HepG2 (cell line): ENCODE measurements around the gene STIP1. TPM values are rescaled to one million over a fixed set of nuclear protein-coding genes. Genes with fewer than 3 reads are reported as not detected.
A peak's percentile ranks its signal among the peaks of the same experiment; 100 is the strongest.

Experiments
- ATF7-NPFF ChIP-seq: sonication (generic); formaldehyde crosslinking; IDR thresholded peaks from 2 replicates; pipeline ENCODE4 v1.8.1; 2023; ENCODE audit warnings: mild to moderate bottlenecking, low read depth, missing genetic modification reagents, moderate library complexity
- BRD4 ChIP-seq: sonication (generic); formaldehyde crosslinking; IDR thresholded peaks from 2 replicates; pipeline ENCODE4 v1.4.0; 2020; ENCODE audit warnings: missing genetic modification reagents
- GABPA ChIP-seq, 2 experiments: IDR thresholded peaks; 2 replicates each; pipeline ENCODE4 v1.6.1; 2011 to 2016; ENCODE audit warnings: low read depth in 2 of 2, low read length in 1 of 2, missing biosample characterization in 1 of 2, missing genetic modification characterization in 1 of 2
- HDAC2 ChIP-seq: sonication (generic); formaldehyde crosslinking; IDR thresholded peaks from 2 replicates; pipeline ENCODE4 v1.4.0; 2020; ENCODE audit warnings: missing genetic modification reagents
- IKZF1 ChIP-seq: fragments of 450-650 bp; IDR thresholded peaks from 2 replicates; pipeline ENCODE4 v1.7.1; 2016
- KDM2A ChIP-seq: sonication (generic); formaldehyde crosslinking; IDR thresholded peaks from 2 replicates; pipeline ENCODE4 v1.4.0; 2020; ENCODE audit warnings: low read depth, missing genetic modification reagents, borderline replicate concordance
- SRF ChIP-seq: IDR thresholded peaks from 2 replicates; pipeline ENCODE4 v1.6.1; 2011; ENCODE audit warnings: mild to moderate bottlenecking, low read depth, low read length, moderate library complexity
- TAF15 ChIP-seq: fragments of 200-400 bp; formaldehyde crosslinking; IDR thresholded peaks from one replicate; pipeline ENCODE4 v1.6.1; 2018; ENCODE audit warnings: mild to moderate bottlenecking, low read depth, low read length; ENCODE audit not compliant: poor library complexity, severe bottlenecking
- ZNF180 ChIP-seq: sonication (generic); formaldehyde crosslinking; IDR thresholded peaks from 2 replicates; pipeline ENCODE4 v1.4.0; 2020; ENCODE audit warnings: low read depth, missing genetic modification reagents, borderline replicate concordance
- ZNF260 ChIP-seq: sonication (generic); formaldehyde crosslinking; IDR thresholded peaks from 2 replicates; pipeline ENCODE4 v1.4.0; 2020; ENCODE audit warnings: missing genetic modification reagents, low read depth, mild to moderate bottlenecking, borderline replicate concordance
- ZNF430 ChIP-seq: sonication (generic); formaldehyde crosslinking; IDR thresholded peaks from 2 replicates; pipeline ENCODE4 v1.9.0; 2021; ENCODE audit warnings: mild to moderate bottlenecking, missing genetic modification reagents
- ZNF670 ChIP-seq: sonication (generic); formaldehyde crosslinking; IDR thresholded peaks from 2 replicates; pipeline ENCODE4 v1.8.0; 2022; ENCODE audit warnings: mild to moderate bottlenecking, missing genetic modification reagents, borderline replicate concordance
- polyA plus RNA-seq, 8 experiments: library from polyadenylated mRNA; depleted of rRNA in 3 of 8; stranded (reverse) in 7 of 8; unstranded in 1 of 8; fragments of >200 nt; fragmentation: Illumina TruSeq in 4 of 8; extraction: Trizol in 4 of 8; gene quantifications; 2 replicates each; pipeline versions ENCODE4 v1.2.1 to v1.2.3, GENCODE V29; 2011 to 2016; ENCODE audit warnings: low read depth in 4 of 8, missing spikeins in 1 of 8, mixed read lengths in 1 of 8; ENCODE audit not compliant: insufficient read depth in 1 of 8
- total RNA-seq, 5 experiments: library from RNA; depleted of rRNA; stranded (reverse); fragments of >200 nt; fragmentation: Illumina TruSeq; extraction: Trizol; gene quantifications; 2 replicates each; pipeline ENCODE4 v1.2.3, GENCODE V29; 2016; ENCODE audit warnings: low read depth in 1 of 5
- TF ChIP-seq, protein P1 (sequence below): sonication (generic); formaldehyde crosslinking; IDR thresholded peaks from 2 replicates; pipeline ENCODE4 v1.5.0; 2020; ENCODE audit warnings: missing genetic modification reagents
- TF ChIP-seq, protein P2 (sequence below): sonication (generic); formaldehyde crosslinking; IDR thresholded peaks from 2 replicates; pipeline ENCODE4 v1.4.0; 2020; ENCODE audit warnings: missing genetic modification reagents
- TF ChIP-seq, protein P3 (sequence below): sonication (generic); IDR thresholded peaks from 2 replicates; pipeline ENCODE4 v1.6.1; 2016; ENCODE audit warnings: low read depth, borderline replicate concordance
- TF ChIP-seq, protein P4 (sequence below): sonication (generic); formaldehyde crosslinking; IDR thresholded peaks from 2 replicates; pipeline ENCODE4 v1.5.0; 2020; ENCODE audit warnings: missing genetic modification reagents
- TF ChIP-seq, protein P5 (sequence below): sonication (generic); formaldehyde crosslinking; IDR thresholded peaks from 2 replicates; pipeline ENCODE4 v1.4.0; 2020; ENCODE audit warnings: missing genetic modification reagents
- TF ChIP-seq, protein P6 (sequence below): sonication (generic); formaldehyde crosslinking; IDR thresholded peaks from 2 replicates; pipeline ENCODE4 v1.5.1; 2020; ENCODE audit warnings: mild to moderate bottlenecking, moderate library complexity, missing genetic modification reagents

STIP1 gene
- total and polyA plus RNA-seq, 2 of the 13 experiments (the other 11 are each of a cell fraction or from before 2014, with no cell fraction given): 81.1 to 217 TPM

DNA sequence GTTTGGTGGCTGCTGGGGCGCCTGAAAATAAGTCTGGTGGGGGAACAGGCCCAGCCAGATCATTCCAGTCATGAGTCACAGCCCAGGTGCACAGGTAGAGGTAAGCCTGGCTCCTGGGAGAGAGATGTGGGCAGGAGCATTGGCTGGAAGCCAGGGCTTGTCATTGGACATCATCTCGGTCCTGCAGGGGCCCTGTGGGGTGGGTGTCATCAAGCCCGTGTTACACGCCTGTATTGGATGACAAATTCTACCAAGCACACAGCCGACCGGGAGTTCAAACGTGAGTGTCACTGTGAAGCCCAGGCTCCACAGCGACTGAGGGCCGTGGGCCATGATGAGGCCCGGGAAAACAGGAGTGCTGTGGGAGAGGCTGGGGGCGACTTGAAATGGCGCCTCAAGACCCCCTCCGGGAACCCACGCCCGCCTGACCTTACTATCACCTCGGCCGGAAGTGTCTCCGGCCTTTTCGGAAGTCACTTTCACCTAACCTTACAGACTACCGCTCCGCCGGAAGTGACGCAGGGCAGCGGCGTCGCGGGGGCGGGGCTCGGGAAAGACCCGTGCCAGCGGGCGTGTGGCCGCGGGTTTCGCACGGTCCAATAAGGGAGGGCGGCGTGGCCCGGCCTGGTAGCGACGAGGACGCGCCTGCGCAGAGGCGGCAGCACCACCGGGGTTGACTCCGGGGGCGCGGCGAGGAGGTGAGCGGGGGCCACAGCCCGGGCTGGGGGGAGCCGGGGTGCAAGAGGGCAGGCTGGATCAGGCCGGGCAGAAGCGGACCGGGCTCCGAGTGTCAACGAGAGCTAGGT, 54.7 kb downstream of the STIP1 start, which contains the start of gene FKBP2 (continued):
- TF ChIP-seq, protein P1, sequence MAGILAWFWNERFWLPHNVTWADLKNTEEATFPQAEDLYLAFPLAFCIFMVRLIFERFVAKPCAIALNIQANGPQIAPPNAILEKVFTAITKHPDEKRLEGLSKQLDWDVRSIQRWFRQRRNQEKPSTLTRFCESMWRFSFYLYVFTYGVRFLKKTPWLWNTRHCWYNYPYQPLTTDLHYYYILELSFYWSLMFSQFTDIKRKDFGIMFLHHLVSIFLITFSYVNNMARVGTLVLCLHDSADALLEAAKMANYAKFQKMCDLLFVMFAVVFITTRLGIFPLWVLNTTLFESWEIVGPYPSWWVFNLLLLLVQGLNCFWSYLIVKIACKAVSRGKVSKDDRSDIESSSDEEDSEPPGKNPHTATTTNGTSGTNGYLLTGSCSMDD (CRISPR knock-in tag): no peak
- TF ChIP-seq HDAC2 (peak; percentile 60; the same call in 1 of the 2 replicates), GABPA (IDR thresholded peaks at IDR 0.05; ENCODE audit: low read depth, low read length) (no peak), GABPA (CRISPR knock-in tag; IDR thresholded peaks at IDR 0.05; ENCODE audit: low read depth) (peak; percentile 95), ATF7-NPFF (peak; percentile 48; the same call in 1 of the 2 replicates), ZNF430 (CRISPR knock-in tag) (peak; percentile 88; the same call in 1 of the 2 replicates), BRD4 (CRISPR knock-in tag) (peak; percentile 68; the same call in 1 of the 2 replicates), IKZF1 (no peak), ZNF180 (CRISPR knock-in tag) (no peak), KDM2A (peak; percentile 98), TAF15 (peak; percentile 90), ZNF670 (CRISPR knock-in tag) (peak; percentile 56; the same call in 1 of the 2 replicates), SRF (no peak), ZNF260 (CRISPR knock-in tag) (no peak)
- TF ChIP-seq, protein P2, sequence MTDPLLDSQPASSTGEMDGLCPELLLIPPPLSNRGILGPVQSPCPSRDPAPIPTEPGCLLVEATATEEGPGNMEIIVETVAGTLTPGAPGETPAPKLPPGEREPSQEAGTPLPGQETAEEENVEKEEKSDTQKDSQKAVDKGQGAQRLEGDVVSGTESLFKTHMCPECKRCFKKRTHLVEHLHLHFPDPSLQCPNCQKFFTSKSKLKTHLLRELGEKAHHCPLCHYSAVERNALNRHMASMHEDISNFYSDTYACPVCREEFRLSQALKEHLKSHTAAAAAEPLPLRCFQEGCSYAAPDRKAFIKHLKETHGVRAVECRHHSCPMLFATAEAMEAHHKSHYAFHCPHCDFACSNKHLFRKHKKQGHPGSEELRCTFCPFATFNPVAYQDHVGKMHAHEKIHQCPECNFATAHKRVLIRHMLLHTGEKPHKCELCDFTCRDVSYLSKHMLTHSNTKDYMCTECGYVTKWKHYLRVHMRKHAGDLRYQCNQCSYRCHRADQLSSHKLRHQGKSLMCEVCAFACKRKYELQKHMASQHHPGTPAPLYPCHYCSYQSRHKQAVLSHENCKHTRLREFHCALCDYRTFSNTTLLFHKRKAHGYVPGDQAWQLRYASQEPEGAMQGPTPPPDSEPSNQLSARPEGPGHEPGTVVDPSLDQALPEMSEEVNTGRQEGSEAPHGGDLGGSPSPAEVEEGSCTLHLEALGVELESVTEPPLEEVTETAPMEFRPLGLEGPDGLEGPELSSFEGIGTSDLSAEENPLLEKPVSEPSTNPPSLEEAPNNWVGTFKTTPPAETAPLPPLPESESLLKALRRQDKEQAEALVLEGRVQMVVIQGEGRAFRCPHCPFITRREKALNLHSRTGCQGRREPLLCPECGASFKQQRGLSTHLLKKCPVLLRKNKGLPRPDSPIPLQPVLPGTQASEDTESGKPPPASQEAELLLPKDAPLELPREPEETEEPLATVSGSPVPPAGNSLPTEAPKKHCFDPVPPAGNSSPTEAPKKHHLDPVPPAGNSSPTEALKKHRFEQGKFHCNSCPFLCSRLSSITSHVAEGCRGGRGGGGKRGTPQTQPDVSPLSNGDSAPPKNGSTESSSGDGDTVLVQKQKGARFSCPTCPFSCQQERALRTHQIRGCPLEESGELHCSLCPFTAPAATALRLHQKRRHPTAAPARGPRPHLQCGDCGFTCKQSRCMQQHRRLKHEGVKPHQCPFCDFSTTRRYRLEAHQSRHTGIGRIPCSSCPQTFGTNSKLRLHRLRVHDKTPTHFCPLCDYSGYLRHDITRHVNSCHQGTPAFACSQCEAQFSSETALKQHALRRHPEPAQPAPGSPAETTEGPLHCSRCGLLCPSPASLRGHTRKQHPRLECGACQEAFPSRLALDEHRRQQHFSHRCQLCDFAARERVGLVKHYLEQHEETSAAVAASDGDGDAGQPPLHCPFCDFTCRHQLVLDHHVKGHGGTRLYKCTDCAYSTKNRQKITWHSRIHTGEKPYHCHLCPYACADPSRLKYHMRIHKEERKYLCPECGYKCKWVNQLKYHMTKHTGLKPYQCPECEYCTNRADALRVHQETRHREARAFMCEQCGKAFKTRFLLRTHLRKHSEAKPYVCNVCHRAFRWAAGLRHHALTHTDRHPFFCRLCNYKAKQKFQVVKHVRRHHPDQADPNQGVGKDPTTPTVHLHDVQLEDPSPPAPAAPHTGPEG (CRISPR knock-in tag): peak; percentile 88
- TF ChIP-seq, protein P3, sequence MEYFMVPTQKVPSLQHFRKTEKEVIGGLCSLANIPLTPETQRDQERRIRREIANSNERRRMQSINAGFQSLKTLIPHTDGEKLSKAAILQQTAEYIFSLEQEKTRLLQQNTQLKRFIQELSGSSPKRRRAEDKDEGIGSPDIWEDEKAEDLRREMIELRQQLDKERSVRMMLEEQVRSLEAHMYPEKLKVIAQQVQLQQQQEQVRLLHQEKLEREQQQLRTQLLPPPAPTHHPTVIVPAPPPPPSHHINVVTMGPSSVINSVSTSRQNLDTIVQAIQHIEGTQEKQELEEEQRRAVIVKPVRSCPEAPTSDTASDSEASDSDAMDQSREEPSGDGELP: peak; percentile 10; the same call in 1 of the 2 replicates
- TF ChIP-seq, protein P4, sequence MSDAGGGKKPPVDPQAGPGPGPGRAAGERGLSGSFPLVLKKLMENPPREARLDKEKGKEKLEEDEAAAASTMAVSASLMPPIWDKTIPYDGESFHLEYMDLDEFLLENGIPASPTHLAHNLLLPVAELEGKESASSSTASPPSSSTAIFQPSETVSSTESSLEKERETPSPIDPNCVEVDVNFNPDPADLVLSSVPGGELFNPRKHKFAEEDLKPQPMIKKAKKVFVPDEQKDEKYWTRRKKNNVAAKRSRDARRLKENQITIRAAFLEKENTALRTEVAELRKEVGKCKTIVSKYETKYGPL (CRISPR knock-in tag): no peak
- TF ChIP-seq, protein P5, sequence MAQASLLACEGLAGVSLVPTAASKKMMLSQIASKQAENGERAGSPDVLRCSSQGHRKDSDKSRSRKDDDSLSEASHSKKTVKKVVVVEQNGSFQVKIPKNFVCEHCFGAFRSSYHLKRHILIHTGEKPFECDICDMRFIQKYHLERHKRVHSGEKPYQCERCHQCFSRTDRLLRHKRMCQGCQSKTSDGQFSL (CRISPR knock-in tag): no peak
- TF ChIP-seq, protein P6, sequence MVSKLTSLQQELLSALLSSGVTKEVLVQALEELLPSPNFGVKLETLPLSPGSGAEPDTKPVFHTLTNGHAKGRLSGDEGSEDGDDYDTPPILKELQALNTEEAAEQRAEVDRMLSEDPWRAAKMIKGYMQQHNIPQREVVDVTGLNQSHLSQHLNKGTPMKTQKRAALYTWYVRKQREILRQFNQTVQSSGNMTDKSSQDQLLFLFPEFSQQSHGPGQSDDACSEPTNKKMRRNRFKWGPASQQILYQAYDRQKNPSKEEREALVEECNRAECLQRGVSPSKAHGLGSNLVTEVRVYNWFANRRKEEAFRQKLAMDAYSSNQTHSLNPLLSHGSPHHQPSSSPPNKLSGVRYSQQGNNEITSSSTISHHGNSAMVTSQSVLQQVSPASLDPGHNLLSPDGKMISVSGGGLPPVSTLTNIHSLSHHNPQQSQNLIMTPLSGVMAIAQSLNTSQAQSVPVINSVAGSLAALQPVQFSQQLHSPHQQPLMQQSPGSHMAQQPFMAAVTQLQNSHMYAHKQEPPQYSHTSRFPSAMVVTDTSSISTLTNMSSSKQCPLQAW (CRISPR knock-in tag): peak; percentile 93
